GM23248 (cell line): ENCODE results near the gene MFAP4. TPM values are rescaled to one million over a fixed set of nuclear protein-coding genes. Genes with fewer than 3 reads are reported as not detected.

Experiments
- DNase-seq: peaks from one replicate; pipeline ENCODE4 v3.0.0-alpha.2; 2015
- H2AFZ ChIP-seq: fragments of 200-600 bp; sonication (generic); 2 replicates; pipeline ENCODE4 v1.6.1; 2016; ENCODE audit warnings: antibody characterized with exemption
- H3F3A ChIP-seq: fragments of 200-600 bp; sonication (generic); 2 replicates; pipeline ENCODE4 v1.6.1; 2016; ENCODE audit warnings: mild to moderate bottlenecking, antibody characterized with exemption, mixed run types; ENCODE audit not compliant: insufficient read depth
- H3K27ac ChIP-seq: fragments of 200-600 bp; sonication (generic); 2 replicates; pipeline ENCODE4 v1.5.1; 2016; ENCODE audit warnings: mild to moderate bottlenecking
- H3K27me3 ChIP-seq: fragments of 200-600 bp; sonication (generic); replicated peaks from 2 replicates; pipeline ENCODE4 v1.6.1; 2016; ENCODE audit warnings: mild to moderate bottlenecking; ENCODE audit not compliant: insufficient read depth
- H3K36me3 ChIP-seq: fragments of 200-600 bp; sonication (generic); 2 replicates; pipeline ENCODE4 v1.6.1; 2016; ENCODE audit warnings: low read depth, mild to moderate bottlenecking
- H3K4me1 ChIP-seq: fragments of 200-600 bp; sonication (generic); 2 replicates; pipeline ENCODE4 v1.6.1; 2016; ENCODE audit warnings: mild to moderate bottlenecking; ENCODE audit not compliant: insufficient read depth
- H3K4me2 ChIP-seq: fragments of 200-600 bp; sonication (generic); one replicate; pipeline ENCODE4 v1.6.1; 2016; ENCODE audit warnings: mild to moderate bottlenecking; ENCODE audit not compliant: unreplicated experiment
- H3K4me3 ChIP-seq: fragments of 200-600 bp; sonication (generic); 2 replicates; pipeline ENCODE4 v1.5.1; 2016; ENCODE audit warnings: mild to moderate bottlenecking
- H3K79me2 ChIP-seq: fragments of 200-600 bp; sonication (generic); 2 replicates; pipeline ENCODE4 v1.6.1; 2016; ENCODE audit warnings: mild to moderate bottlenecking; ENCODE audit not compliant: insufficient read depth
- H3K9ac ChIP-seq: fragments of 200-600 bp; sonication (generic); 2 replicates; pipeline ENCODE4 v1.6.1; 2016; ENCODE audit warnings: mild to moderate bottlenecking
- H3K9me2 ChIP-seq: fragments of 200-600 bp; sonication (generic); 2 replicates; pipeline ENCODE4 v1.6.1; 2016; ENCODE audit warnings: mixed run types, mild to moderate bottlenecking, moderate library complexity; ENCODE audit not compliant: insufficient read depth
- H3K9me3 ChIP-seq: fragments of 200-600 bp; sonication (generic); one replicate; pipeline ENCODE4 v1.6.1; 2017; ENCODE audit warnings: low read depth
- H4K20me1 ChIP-seq: fragments of 200-600 bp; sonication (generic); 2 replicates; pipeline ENCODE4 v1.6.0; 2016; ENCODE audit not compliant: insufficient read depth
- EZH2 ChIP-seq: fragments of 200-600 bp; sonication (generic); IDR thresholded peaks from 2 replicates; pipeline ENCODE4 v1.6.1; 2018; ENCODE audit warnings: antibody characterized with exemption, mild to moderate bottlenecking; ENCODE audit not compliant: insufficient read depth, poor library complexity, severe bottlenecking
- EZH2phosphoT487 ChIP-seq: fragments of 200-600 bp; sonication (generic); IDR thresholded peaks from 2 replicates; pipeline ENCODE4 v1.6.1; 2018; ENCODE audit warnings: antibody characterized with exemption, moderate library complexity, mild to moderate bottlenecking, low read depth; ENCODE audit not compliant: insufficient read depth
- WGBS, 2 experiments: methylation state at CpG; one replicate each; pipeline ENCODE4 v1.1.6; 2015 to 2017; ENCODE audit warnings: low lambda C conversion rate in 2 of 2, low coverage in 1 of 2; ENCODE audit errors: missing lambda C conversion rate in 2 of 2; 5-methylcytosine and 5-hydroxymethylcytosine counted together
- in situ Hi-C: fragments of 300-500 bp; cut with MboI; formaldehyde crosslinking; loops from 2 replicates; pipeline ENCODE4 v1.15.0; 2020
- polyA plus RNA-seq: library from polyadenylated mRNA; unstranded; fragments of >200 nt; fragmentation: Nextera tagmentation; extraction: Ambion mirVana; gene quantifications from 2 replicates; pipeline ENCODE4 v1.2.1, GENCODE V29; 2016
- total RNA-seq: library from RNA; depleted of rRNA; stranded (reverse); fragments of >200 nt; shearing (Covaris generic); gene quantifications from 2 replicates; pipeline ENCODE4 v1.2.3, GENCODE V29; 2014

The MFAP4 gene
- total and polyA plus RNA-seq, 2 experiments from 2014 or later, result 97.8 to 156 TPM

GRCh38 chr17:19337712-19338023, 49.3 kb downstream of the MFAP4 start:
- H4K20me1 ChIP-seq, result no peaks in the 10 kb centered on the region
- H3K4me1 ChIP-seq, result 0 out of 2 replicates have a peak, but pooled peaks cover 8% of the 10 kb centered on the region
- no peak overlapping the region for H3K27ac ChIP-seq
- no peaks in the 10 kb centered on the region for H3K36me3 ChIP-seq
- H3K4me2 ChIP-seq, result no peak overlapping the region
- TF ChIP-seq EZH2 (no peak), EZH2phosphoT487 (no peak)
- 43% methylated on average over 2 of the region's 2 CpGs for WGBS, 2 experiments
- no peaks in the 10 kb centered on the region for H3K9me2 ChIP-seq
- H3K79me2 ChIP-seq, result no peaks in the 10 kb centered on the region
- no peaks in the 10 kb centered on the region for H3K9me3 ChIP-seq
- no peak overlapping the region for H2AFZ ChIP-seq
- H3F3A ChIP-seq, result peaks cover 9% of the 10 kb centered on the region; the same call in 1 of the 2 replicates
- no peaks in the 10 kb centered on the region for H3K27me3 ChIP-seq
- no peak overlapping the region for H3K4me3 ChIP-seq
- no peak for DNase-seq
- in situ Hi-C loops, result no loop called here
- H3K9ac ChIP-seq, result no peak overlapping the region

GRCh38 chr17:19336938-19337711, 49.9 kb downstream of the MFAP4 start:
- no peaks in the 10 kb centered on the region for H3K9me3 ChIP-seq
- in situ Hi-C loops, result no loop called here
- H3K4me1 ChIP-seq, result peaks cover 10% of the 10 kb centered on the region; the same call in 1 of the 2 replicates
- DNase-seq, result no peak
- H3K9ac ChIP-seq, result no peak overlapping the region
- H4K20me1 ChIP-seq, result no peaks in the 10 kb centered on the region
- no peaks in the 10 kb centered on the region for H3K79me2 ChIP-seq
- 79% methylated on average over 21 of the region's 21 CpGs for WGBS, 2 experiments
- no peak overlapping the region for H3K4me3 ChIP-seq
- H3K36me3 ChIP-seq, result no peaks in the 10 kb centered on the region
- TF ChIP-seq EZH2 (no peak), EZH2phosphoT487 (no peak)
- H2AFZ ChIP-seq, result no peak overlapping the region
- H3K27me3 ChIP-seq, result no peaks in the 10 kb centered on the region
- no peak overlapping the region for H3K4me2 ChIP-seq
- H3K27ac ChIP-seq, result no peak overlapping the region
- H3K9me2 ChIP-seq, result no peaks in the 10 kb centered on the region
- peaks cover 11% of the 10 kb centered on the region; the same call in 1 of the 2 replicates for H3F3A ChIP-seq

GRCh38 chr17:19335951-19336631, 50.9 kb downstream of the MFAP4 start:
- no peak overlapping the region for H3K27ac ChIP-seq
- no peak for DNase-seq
- WGBS, 2 experiments, result 89% methylated on average over 11 to 18 of the region's 18 CpGs
- H3K27me3 ChIP-seq, result no peaks in the 10 kb centered on the region
- H3K4me3 ChIP-seq, result no peak overlapping the region
- H4K20me1 ChIP-seq, result no peaks in the 10 kb centered on the region
- no peaks in the 10 kb centered on the region for H3K9me3 ChIP-seq
- no peak overlapping the region for H2AFZ ChIP-seq
- no peaks in the 10 kb centered on the region for H3K79me2 ChIP-seq
- no peak overlapping the region for H3K9ac ChIP-seq
- peaks cover 16% of the 10 kb centered on the region for H3K4me1 ChIP-seq
- H3K9me2 ChIP-seq, result no peaks in the 10 kb centered on the region
- H3F3A ChIP-seq, result peaks cover 22% of the 10 kb centered on the region
- H3K4me2 ChIP-seq, result no peak overlapping the region
- in situ Hi-C loops, result no loop called here
- no peaks in the 10 kb centered on the region for H3K36me3 ChIP-seq
- no peak for TF ChIP-seq EZH2
- no peak for TF ChIP-seq EZH2phosphoT487

- Histone ChIP-seq H3K27ac (no peak overlapping the region), H3K27me3 (no peaks in the 10 kb centered on the region), H3K9me2 (no peaks in the 10 kb centered on the region), H3K9ac (no peak overlapping the region), H2AFZ (no peak overlapping the region), H3F3A (peaks cover 39% of the 10 kb centered on the region), H3K4me1 (peaks cover 29% of the 10 kb centered on the region), H3K4me2 (no peak overlapping the region), H3K79me2 (no peaks in the 10 kb centered on the region), H3K9me3 (no peaks in the 10 kb centered on the region), H4K20me1 (no peaks in the 10 kb centered on the region), H3K36me3 (no peaks in the 10 kb centered on the region), H3K4me3 (no peak overlapping the region)
- WGBS, 2 experiments, result 79 to 94% methylated on average over 6 of the region's 6 CpGs
- no peak for TF ChIP-seq EZH2phosphoT487
- DNase-seq, result no peak
- in situ Hi-C loops, result no loop called here
Measured at GRCh38 chr17:19334331-19334730, 52.7 kb downstream of the MFAP4 start.
